Stomach (tissue), 19 donors: ENCODE results near the gene STMN3. TPM values are rescaled to one million over a fixed set of nuclear protein-coding genes. Genes with fewer than 3 reads are reported as not detected.

Experiments
- DNase-seq, 2 donors: peaks; one replicate each; pipeline versions ENCODE4 v3.0.0 to v3.0.0-alpha.2; 2013 to 2019
- H3K27ac ChIP-seq, 5 donors: fragments of 200-600 bp in 4 of 5; sonication (generic) in 4 of 5; one replicate each; pipeline ENCODE4 v1.5.1; 2013 to 2019; ENCODE audit warnings: mild to moderate bottlenecking in 1 of 5, moderate library complexity in 1 of 5
- H3K27me3 ChIP-seq, 3 donors: fragments of 200-600 bp; sonication (generic); one replicate each; pipeline ENCODE4 v1.5.1; 2017 to 2019; ENCODE audit warnings: mixed run types in 1 of 3
- H3K36me3 ChIP-seq, 4 donors: fragments of 200-600 bp; sonication (generic); 1 replicate in 3 of 4; 2 replicates in 1 of 4; pipeline ENCODE4 v1.5.1; 2016 to 2019
- H3K4me1 ChIP-seq, 4 donors: fragments of 200-600 bp; sonication (generic); one replicate each; pipeline ENCODE4 v1.5.1; 2016 to 2019
- H3K4me3 ChIP-seq, 4 donors: fragments of 200-600 bp; sonication (generic) in 3 of 4; one replicate each; pipeline ENCODE4 v1.5.1; 2016 to 2019; ENCODE audit warnings: mild to moderate bottlenecking in 1 of 4
- H3K9me3 ChIP-seq, 4 donors: fragments of 200-600 bp; sonication (generic); one replicate each; pipeline ENCODE4 v1.5.1; 2016 to 2019
- CTCF ChIP-seq, 7 experiments: fragments of 450-650 bp in 4 of 7; fragments of 200-600 bp in 3 of 7; sonication (generic) in 3 of 7; IDR thresholded peaks; one replicate each; pipeline ENCODE4 v1.5.1; 2016 to 2019; ENCODE audit warnings: antibody characterized with exemption in 7 of 7, control low read depth in 2 of 7, mild to moderate bottlenecking in 1 of 7
- EP300 ChIP-seq: sonication (generic); formaldehyde crosslinking; IDR thresholded peaks from one replicate; pipeline ENCODE4 v1.6.1; 2017; ENCODE audit warnings: antibody characterized with exemption
- POLR2A ChIP-seq, 4 donors: fragments of 450-650 bp; IDR thresholded peaks; one replicate each; pipeline ENCODE4 v1.6.1; 2016; ENCODE audit warnings: antibody characterized with exemption in 4 of 4, control low read depth in 2 of 4, mild to moderate bottlenecking in 1 of 4, moderate library complexity in 1 of 4
- POLR2AphosphoS5 ChIP-seq, 3 donors: sonication (generic); formaldehyde crosslinking; IDR thresholded peaks; one replicate each; pipeline ENCODE4 v1.6.1; 2016; ENCODE audit warnings: antibody characterized with exemption in 3 of 3
- WGBS, 5 donors: extraction: QIAGEN DNeasy Blood & Tissue Kit in 3 of 5; methylation state at CpG; one replicate each; pipeline versions ENCODE4 v1.1.5 to v1.1.7; 2013 to 2018; 5-methylcytosine and 5-hydroxymethylcytosine counted together
- intact Hi-C: fragments of 100-400 bp; cut with DNase I; formaldehyde crosslinking; loops from one replicate; pipeline ENCODE4 v1.15.1; 2023; ENCODE audit warnings: low total_unique reads
- long read RNA-seq, 10 donors: transcript quantifications; one replicate each; lab custom pipeline, GENCODE V29; 2026
- polyA plus RNA-seq, 3 donors: library from polyadenylated mRNA; stranded (reverse); fragments of 200-250 nt; gene quantifications; one replicate each; pipeline ENCODE4 v1.2.3, GENCODE V29; 2013
- total RNA-seq, 5 donors: library from RNA; depleted of rRNA; stranded (reverse); fragments of >200 nt; gene quantifications; one replicate each; pipeline versions ENCODE4 v1.1.0 to v1.2.3, GENCODE V29; 2014 to 2016
- donor health status: healthy with polysubstance abuse.
- donor health status: Bipolar disorder and iron deficiency.
- donor health status: healthy.

STMN3 gene
- total RNA-seq (10 to 100 TPM in 2 of 5 donors, 1 to 10 TPM in 2, under 1 TPM in 1; 0.87 to 13.4 (median 5.5) TPM), polyA plus RNA-seq (10 to 100 TPM; 12.3 to 14.8 (median 12.5) TPM)
- long read RNA-seq, donor 1, partial matches to known transcripts: 0 of 1 reads
- long read RNA-seq, donor 1, other reads (novel, unspliced or antisense): 0 of 1 reads
- long read RNA-seq, donor 2, transcript STMN3-201 (5 exons, 2,255 nt): major isoform, 6 of 6 reads
- long read RNA-seq, donor 2, partial matches to known transcripts: 0 of 6 reads
- long read RNA-seq, donor 2, other reads (novel, unspliced or antisense): 0 of 6 reads
- long read RNA-seq, donor 3, partial matches to known transcripts: 0 of 2 reads
- long read RNA-seq, donor 3, other reads (novel, unspliced or antisense): 0 of 2 reads
- long read RNA-seq, donor 4: 0 reads
- long read RNA-seq, donor 5, transcript STMN3-201 (5 exons, 2,255 nt): major isoform, 9 of 9 reads
- long read RNA-seq, donor 5, partial matches to known transcripts: 0 of 9 reads
- long read RNA-seq, donor 5, other reads (novel, unspliced or antisense): 0 of 9 reads
- long read RNA-seq, donor 6, transcript STMN3-201 (5 exons, 2,255 nt): major isoform, 12 of 18 reads
- long read RNA-seq, donor 6, partial matches to known transcripts: 6 of 18 reads
- long read RNA-seq, donor 6, other reads (novel, unspliced or antisense): 0 of 18 reads
- long read RNA-seq, donor 7, transcript STMN3-201 (5 exons, 2,255 nt): major isoform, 18 of 24 reads
- long read RNA-seq, donor 7, partial matches to known transcripts: 6 of 24 reads
- long read RNA-seq, donor 7, other reads (novel, unspliced or antisense): 0 of 24 reads
- long read RNA-seq, donor 8, transcript STMN3-201 (5 exons, 2,255 nt): major isoform, 11 of 11 reads
- long read RNA-seq, donor 8, partial matches to known transcripts: 0 of 11 reads
- long read RNA-seq, donor 8, other reads (novel, unspliced or antisense): 0 of 11 reads
- long read RNA-seq, donor 9, partial matches to known transcripts: 0 of 3 reads
- long read RNA-seq, donor 9, other reads (novel, unspliced or antisense): 0 of 3 reads
- long read RNA-seq, donor 10, partial matches to known transcripts: 0 of 1 reads
- long read RNA-seq, donor 10, other reads (novel, unspliced or antisense): 0 of 1 reads

GRCh38 chr20:63653041-63653973, at the start of gene STMN3:
Gene STMN3 (minus strand): TSS chr20:63653424. CDS start chr20:63653345, 79 bp downstream.
- peak within 1 kb of the TSS; percentile 60 to 78 (median 65) for H3K4me3 ChIP-seq
- 0 to 2% (median 1%) methylated on average over 22 to 71 of the region's 73 CpGs for WGBS, 5 donors

GRCh38 chr20:63702036-63702665, 48.9 kb upstream of the STMN3 start:
- Histone ChIP-seq H3K4me3 (no peak overlapping the region), H3K27me3 (no peaks in the 10 kb centered on the region), H3K36me3 (peaks cover 22 to 59% (median 48%) of the 10 kb centered on the region in 4 donors), H3K27ac (no peak overlapping the region), H3K4me1 (peaks cover 31 to 47% (median 40%) of the 10 kb centered on the region in 4 donors), H3K9me3 (no peaks in the 10 kb centered on the region)
- TF ChIP-seq POLR2A (IDR thresholded peaks at IDR 0.05): no peak
- no peak for TF ChIP-seq CTCF (IDR thresholded peaks at IDR 0.05)
- no peak for TF ChIP-seq EP300
- no peak for TF ChIP-seq POLR2AphosphoS5 (IDR thresholded peaks at IDR 0.05)
- no peak for DNase-seq
- 87 to 93% (median 91%) methylated on average over 6 to 16 of the region's 16 CpGs for WGBS, 5 donors
- intact Hi-C loops: no loop called here

More at GRCh38 chr20:63653041-63653973, at the start of gene STMN3:
- TF ChIP-seq POLR2AphosphoS5 (IDR thresholded peaks at IDR 0.05) (peak in 1 of 3 donors; percentile 73), POLR2A (IDR thresholded peaks at IDR 0.05) (no peak)
- H3K27ac ChIP-seq: peak within 1 kb of the TSS; percentile 43 to 76 (median 64)
- peaks cover 0 to 33% (median 16%) of the 10 kb centered on the region in 3 donors for H3K27me3 ChIP-seq
- intact Hi-C loops: no loop called here
- no peaks in the 10 kb centered on the region for H3K9me3 ChIP-seq
- H3K36me3 ChIP-seq: no peaks in the 10 kb centered on the region
- peaks cover 31 to 47% (median 40%) of the 10 kb centered on the region in 4 donors for H3K4me1 ChIP-seq
- DNase-seq: peak; percentile 84 to 97

GRCh38 chr20:63701329-63702035, 48.3 kb upstream of the STMN3 start:
- no peaks in the 10 kb centered on the region for H3K9me3 ChIP-seq
- no peak for TF ChIP-seq CTCF (IDR thresholded peaks at IDR 0.05)
- no peak for TF ChIP-seq POLR2A (IDR thresholded peaks at IDR 0.05)
- no peak for TF ChIP-seq POLR2AphosphoS5 (IDR thresholded peaks at IDR 0.05)
- TF ChIP-seq EP300: no peak
- peak overlapping the region in 1 of 5 donors; percentile 3 for H3K27ac ChIP-seq
- DNase-seq: no peak
- no peak overlapping the region for H3K4me3 ChIP-seq
- intact Hi-C loops: no loop called here
- H3K27me3 ChIP-seq: no peaks in the 10 kb centered on the region
- 73 to 80% (median 76%) methylated on average over 5 to 14 of the region's 14 CpGs for WGBS, 5 donors
- peaks cover 31 to 47% (median 40%) of the 10 kb centered on the region in 4 donors for H3K4me1 ChIP-seq
- peaks cover 21 to 56% (median 46%) of the 10 kb centered on the region in 4 donors for H3K36me3 ChIP-seq
